GM21423 (cell line): Measurements from ENCODE around the gene NOD2.

Experiments used
- ATAC-seq: cut with Tn5 transposase; IDR thresholded peaks from one replicate; pipeline ENCODE4 v1.9.1; 2021; ENCODE audit warnings: mild to moderate bottlenecking, moderate library complexity; ENCODE audit not compliant: unreplicated experiment

NOD2 gene

DNA sequence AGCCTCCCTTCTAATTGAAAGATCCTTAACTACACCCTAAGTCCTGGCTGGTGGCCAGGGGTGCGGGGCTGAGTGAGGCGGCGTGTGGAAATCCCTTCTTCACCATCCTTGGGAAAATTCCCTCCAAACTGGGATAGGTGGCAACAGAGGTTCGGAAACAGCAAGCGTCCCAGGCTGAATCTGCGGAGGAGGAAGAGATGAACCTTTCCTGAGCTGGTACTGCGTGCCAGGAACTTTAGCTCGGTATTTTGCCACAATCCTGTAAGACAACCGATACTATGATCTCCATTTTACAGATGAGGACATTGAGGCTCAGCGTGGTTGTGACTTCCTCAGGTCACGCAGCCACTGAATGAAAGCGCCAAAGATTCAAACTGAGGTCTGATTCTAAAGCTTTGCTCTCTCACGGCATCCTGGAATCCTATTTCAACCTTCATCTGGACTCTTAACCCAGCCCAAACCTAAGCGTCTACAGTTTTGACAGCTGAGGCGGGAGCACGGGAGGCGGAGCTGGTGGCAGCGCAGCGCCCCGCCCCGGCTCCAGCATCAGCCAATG is 47.9 kb downstream of the NOD2 start:
- ATAC-seq = peak; percentile 1

DNA sequence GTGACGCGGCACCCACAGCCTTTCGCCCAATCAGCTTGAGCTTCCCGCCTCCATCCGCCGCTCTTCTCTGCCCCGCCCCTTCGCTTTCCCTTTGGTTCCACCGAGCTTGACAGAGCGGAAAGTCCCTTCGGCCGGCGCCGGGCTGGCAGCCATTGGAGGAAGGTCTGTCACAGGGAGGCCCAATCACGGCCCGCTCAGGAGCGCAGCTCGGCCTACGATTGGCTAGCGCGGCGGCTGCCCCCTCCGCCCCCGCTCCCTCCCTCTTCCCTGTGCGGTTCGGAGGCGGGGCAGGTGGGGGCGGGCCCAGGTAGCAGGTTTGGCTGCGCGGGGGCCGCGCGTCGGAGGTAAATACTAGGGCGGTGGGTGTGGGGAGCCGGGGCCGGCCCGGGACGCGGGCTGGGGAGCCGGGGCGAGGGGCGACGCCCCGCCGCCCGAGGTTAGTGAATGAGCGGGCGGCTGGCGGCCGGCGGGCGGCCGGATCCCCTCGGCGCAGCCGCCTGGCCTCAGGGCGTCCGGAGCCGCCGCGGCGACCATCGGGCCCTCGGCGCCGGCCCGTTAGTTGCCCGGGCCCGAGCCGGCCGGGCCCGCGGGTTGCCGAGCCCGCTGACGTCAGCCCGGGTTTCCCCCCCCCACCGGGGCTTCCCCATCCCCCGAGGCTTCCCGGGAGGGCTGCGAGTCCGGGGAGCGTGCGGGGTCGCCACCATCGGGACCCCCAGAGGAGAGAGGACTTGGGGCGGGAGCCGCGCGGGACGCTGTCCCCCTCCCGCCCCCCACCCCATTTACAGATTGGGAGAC is 48.6 kb downstream of the NOD2 start, which contains the start of gene CYLD:
TSS of gene CYLD (plus strand) at position 306 of the 795 bp plus-strand sequence. CDS start 7,613 bp downstream, outside the sequence.
- ATAC-seq = peak; percentile 92

DNA sequence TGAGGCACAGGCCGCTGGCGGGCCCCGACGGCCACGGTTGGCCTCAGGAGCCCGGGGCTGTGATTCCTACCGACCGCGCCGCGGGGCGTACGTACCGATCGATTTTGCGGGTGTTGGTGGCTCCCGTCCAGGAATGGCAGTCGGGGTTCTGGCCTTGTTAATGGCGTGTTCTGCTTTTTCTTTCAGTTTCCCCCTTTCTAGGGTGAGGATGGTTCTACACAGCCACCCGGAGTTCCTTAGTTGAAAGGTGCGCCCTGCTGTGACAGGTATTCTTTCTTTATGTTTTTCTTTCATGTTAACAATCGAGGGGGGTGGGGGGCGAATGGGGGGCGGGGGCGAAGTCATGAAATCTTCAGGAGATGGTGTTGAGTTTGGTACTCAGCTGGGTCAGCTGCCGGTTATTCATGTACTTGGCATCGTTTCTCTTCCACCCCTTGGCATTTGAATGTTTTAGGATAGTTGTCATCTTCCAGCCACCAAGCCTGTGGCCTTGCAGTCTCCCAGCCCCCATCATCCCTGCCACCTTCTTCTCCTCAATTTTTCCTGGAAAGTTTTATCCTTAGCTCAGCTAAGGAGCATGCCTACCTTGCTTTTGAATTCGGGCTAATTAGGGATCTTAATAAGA is 49.3 kb downstream of the NOD2 start:
- no peak for ATAC-seq

DNA sequence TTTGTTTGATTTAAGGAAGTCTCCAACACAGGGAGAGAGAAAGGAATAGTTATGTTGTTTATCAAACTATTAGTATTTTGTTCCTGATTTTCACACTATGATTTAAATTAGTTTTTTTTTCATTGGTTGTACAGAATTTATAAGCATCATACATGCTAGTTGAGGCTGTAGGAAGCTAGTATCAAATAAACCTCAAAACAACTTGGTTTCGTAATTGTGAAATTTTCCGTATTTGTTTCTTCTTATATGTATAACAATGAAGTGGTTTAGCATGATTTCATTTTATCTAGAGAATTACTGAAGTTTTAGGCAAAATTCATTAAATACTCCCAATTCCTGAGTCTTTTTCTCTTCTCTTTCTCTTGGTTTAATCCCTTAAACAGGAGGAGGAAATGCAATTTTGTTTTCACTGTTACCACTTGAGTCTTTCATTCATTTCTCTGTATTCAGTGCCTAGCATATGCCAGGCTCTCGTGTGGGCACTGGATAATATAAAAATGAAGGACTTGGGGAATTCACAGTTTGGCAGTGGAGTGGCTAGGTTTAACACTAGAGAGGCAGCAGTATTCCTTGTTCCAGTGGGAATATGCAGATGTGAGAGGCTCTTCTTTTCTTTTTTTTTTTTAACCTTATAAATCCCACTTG is 50.3 kb downstream of the NOD2 start:
- ATAC-seq = no peak

DNA sequence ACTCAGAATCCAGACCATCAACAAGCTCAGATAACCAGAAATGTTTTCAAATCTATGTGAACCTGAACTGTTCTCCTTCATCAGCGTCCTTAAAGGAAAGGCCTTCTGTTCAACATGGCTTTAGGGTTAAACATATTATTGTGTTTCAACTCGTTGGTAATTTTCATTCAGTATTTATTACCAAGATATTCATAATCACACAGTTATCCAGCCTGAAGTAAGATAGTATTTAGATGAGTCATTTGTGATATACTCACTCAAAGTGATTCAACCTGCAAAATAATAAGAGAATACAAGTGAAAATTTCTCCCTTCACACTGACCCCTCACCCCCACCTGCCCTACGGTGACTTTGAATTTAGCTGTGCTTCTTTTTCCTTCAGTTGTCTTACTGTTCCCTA is 51.5 kb downstream of the NOD2 start:
- no peak for ATAC-seq

DNA sequence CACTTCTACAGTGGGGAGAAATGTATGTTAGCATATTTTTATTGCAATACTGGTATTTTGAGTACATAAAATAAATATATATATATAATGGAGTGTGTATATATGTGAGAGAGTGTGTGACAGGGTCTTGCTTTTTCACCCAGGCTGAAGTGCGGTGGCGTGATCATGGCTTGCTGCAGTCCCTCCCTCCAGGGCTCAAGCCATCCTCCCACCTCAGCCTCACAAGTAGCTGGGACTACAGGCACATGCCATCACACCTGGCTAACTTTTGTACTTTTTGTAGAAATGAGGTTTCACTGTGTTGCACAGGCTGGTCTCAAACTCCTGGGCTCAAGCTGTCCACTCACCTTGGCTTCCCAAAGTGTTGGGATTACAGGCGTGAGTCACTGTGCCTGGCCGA is 52.5 kb downstream of the NOD2 start:
- ATAC-seq = no peak

DNA sequence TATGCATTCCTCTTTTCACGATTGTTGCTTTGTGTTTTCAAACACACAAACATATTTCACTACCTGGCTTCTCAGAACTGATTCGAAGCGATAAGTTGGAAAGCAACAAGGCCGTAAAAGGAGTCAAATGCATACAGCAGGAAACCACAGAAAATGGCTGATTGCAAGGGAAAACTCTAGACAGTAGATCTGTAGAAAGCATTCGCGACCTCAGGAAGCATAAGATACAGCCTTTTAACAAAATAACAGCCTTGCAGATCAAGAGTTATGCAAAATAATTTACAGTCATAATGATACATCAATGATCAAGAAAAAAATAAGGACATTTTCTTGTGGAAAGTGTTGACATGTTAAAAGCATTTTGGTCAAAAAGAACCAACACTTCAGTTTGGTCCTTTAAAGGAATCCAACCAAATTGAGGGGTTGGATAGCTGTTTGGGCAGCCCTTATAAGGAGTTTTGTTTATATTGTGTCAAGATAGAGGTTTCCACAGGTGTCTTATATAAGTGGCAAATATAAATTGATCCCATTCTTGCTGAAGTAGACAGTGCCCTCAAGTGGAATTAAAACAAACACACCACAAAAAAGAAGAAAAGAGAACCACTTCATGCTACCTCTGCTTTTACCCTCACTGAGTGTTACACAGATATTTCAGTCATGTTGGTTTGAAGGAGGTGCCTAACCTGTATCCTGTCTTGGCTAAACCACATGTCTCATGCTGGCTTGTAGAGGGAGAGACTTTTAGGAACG is 54.0 kb downstream of the NOD2 start:
- ATAC-seq = peak; percentile 69

DNA sequence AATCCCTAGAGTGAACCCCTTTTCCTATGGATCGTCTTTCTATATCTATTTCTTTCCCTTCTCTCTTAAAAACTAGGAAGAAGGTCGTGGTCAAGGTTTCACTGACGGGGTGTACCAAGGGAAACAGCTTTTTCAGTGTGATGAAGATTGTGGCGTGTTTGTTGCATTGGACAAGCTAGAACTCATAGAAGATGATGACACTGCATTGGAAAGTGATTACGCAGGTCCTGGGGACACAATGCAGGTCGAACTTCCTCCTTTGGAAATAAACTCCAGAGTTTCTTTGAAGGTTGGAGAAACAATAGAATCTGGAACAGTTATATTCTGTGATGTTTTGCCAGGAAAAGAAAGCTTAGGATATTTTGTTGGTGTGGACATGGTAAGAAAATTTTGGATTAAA is 58.1 kb downstream of the NOD2 start:
- no peak for ATAC-seq

DNA sequence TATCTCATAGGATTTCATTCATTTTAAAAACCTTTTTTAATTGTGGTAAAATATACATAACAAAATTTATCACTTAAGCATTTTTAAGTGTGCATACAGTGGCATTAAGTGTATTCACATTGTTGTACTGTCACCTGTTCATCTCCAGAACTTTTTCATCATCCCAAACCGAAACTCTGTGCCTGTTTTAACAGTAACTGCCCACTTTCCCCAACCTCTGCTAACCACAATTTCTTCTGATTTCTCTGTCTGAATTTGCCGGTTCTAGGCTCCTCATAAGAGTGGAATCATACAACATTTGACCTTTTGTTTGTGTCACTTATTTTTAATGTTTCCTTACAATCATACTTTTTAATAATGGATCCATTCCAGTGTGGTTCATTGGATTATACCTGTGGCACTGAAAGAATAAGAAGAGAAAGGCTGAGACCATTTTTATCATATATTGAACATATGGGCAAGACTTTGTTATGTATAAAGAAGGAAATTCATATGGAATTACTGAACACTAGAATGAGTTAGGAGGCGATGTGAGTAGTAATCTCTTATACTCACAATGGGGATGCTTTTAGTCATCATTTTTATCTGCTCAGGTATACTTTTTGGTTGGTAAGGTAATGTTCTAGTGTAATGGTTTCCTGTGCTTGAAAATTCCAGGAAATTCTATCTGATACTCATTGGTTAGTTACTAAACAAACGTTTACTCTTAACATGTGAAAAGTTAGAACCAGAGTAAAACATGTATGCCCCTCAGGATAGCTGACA is 59.2 kb downstream of the NOD2 start:
- no peak for ATAC-seq

DNA sequence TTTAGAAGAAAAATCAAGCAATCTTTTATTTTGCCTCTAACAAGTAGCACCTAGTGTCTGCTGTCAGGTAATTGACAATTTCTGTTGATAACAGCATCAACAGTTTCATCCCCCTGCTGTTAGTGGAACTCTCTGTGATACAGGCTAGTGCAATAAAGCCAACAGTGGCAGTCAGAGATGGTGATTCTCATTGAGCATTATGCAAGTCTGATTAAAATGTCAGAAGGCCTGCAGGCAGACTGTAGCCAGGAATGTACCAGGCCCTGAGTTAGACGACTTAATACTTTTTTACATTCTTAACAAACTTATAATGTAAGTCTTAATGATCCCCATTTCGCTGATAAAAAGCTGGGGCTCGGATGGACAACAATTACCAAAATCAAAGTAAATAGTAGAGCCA is 63.1 kb downstream of the NOD2 start:
- ATAC-seq = no peak

DNA sequence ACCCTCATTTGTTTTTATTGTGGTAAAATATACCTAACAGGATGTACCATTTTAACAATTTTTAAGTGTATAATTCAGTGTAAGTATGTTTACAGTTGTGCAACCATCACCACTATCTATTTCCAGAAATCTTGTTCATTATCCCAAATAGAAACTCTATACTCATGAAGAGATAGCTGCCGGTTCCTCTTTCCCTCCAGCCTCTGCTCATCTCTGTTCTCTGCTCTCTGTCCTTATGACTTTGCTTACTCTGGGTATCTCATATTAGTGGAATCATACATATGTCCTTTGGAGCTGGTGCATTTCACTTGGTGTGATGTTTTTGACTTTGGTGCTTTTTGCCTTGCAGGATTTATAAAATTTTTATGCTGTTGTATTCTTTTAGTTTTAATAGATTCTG is 67.9 kb downstream of the NOD2 start:
- ATAC-seq = no peak

DNA sequence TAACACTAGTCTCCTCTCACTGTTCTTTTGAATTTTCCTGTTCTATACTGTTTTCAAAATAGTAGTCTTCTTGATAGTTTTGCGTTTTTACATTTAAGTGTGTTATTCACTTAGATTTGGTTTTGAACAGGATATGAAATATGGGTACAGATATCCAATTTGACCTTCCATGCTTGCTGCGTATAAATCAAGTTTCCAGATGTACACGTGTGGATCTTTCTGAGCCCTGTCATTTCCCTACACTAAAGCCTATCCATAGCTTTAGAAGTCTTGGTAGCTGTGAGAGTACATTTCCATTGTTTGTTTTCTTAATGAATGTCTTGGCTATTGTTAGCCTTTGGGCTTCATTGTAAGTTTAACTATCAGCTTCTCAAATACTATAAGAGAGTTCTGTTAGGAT is 68.8 kb downstream of the NOD2 start:
- ATAC-seq = no peak

DNA sequence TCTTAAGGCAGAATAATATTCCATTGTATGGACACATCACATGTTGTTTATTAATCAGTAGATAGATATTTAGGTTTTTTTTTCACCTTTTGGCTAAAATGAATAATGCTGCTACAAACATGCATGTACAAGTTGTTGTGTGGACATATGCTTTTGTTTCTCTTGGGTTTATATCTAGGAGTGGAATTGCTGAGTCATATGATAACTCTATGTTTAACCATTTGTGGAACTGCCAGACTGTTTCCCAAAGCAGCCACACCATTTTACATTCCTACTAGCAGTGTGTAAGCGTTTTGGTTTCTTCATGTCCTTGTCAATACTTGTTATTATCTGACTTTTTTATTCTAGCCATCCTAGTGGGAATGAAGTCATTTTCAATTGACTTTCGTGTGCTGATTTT is 69.8 kb downstream of the NOD2 start:
- no peak for ATAC-seq

DNA sequence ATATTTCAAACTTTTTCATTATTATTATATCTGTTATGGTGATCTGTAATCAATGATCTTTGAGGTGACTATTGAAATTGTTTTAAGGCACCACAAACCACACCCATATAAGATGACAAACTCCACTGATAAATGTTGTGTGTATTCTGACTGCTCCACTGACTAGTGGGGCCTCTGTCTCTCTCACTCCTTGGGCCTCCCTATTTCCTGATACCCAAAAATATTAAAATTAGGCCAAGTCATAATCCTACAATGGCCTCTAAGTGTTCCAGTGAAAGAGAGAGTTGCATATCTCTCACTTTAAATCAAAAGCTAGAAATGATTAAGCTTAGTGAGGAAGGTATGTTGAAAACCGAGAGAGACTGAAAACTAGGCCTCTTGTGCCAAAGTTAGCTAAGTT is 71.9 kb downstream of the NOD2 start:
- ATAC-seq = no peak

DNA sequence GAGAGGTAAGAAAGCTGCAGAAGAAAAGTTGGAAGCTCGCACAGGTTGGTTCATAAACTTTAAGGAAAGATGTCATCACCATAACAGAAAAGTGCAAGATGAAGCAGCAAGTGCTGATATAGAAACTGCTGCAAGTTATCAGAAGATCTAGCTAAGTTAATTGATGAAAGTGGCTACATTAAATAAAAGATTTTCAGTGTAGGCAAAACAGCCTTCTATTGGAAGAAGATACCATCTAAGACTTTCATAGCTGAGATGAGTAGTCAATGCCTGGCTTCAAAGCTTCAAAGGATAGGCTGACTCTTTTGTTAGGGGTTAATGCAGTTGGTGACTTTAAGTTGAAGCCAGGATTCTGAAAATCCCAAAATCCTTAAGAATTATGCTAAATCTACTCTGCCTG is 72.5 kb downstream of the NOD2 start:
- no peak for ATAC-seq

DNA sequence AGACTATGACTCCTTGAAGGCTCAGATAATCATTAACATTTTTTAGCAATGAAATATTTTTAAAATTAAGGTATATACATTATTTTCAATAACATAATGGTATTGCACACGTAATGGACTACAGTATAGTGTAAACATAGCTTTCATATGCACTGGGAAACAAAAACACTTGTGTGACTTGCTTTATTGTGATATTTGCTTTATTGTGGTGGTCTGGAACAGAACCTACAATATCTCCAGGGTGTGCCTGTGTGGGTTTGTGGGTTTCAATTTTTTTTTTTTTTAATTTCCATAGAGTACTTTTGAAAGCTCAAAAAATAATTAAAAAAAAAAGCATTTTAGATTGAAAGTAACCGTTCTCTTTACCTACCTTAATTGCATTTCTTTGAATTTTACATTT is 73.8 kb downstream of the NOD2 start:
- ATAC-seq = no peak

DNA sequence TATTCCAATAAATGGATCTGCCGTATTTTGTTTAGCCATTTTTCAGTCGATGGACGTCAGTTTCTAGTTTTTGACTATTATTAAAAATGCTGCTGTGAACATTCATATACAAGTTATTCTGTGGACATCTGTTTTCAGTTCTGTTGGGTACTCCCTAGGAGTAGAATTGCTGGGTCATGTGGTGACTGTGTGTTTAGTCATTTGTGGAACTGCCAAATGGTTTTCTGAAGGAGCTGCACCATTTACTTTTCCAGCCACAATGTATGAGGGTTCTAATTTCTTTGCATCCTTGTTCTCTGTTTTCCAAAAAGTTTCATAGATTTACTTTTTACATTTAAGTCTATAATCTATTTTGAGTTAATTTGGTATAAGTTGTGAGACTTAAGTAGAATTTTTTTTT is 78.0 kb downstream of the NOD2 start:
- ATAC-seq = no peak

DNA sequence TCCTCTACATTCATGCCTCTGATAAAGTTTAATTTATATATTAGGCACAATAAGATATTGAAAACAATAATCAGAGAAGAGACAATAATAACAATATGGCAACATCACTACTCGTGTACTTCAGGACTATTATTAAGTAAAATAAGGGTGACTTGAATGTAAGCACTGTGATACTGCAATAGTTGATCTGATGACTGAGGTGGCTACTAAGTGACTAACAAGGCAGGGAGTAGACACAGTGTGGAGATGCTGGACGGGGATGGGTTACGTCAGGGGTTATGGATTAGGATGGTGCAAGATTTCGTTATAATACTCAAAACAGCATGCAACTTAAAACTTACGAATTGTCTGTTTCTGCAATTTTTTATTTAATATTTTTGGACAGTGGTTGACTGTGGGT is 81.0 kb downstream of the NOD2 start:
- no peak for ATAC-seq

DNA sequence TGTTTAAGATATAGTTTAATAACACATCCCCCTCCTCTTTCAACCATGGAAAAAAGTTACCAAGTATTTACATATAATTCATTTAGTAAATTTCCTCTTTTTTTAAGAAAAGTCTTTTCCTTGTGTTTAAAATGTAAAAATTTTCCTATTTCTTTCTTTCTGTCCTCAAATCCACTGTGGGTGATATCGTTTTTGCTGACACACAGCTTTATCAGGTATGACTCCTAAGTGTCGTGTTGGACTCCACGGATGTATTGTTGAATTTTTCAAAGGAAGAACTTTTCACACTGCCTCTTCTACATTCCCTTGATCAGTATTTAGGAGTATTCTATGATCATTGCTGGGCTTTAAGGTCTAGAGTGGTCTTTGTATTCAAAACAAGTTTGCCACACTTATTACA is 81.6 kb downstream of the NOD2 start:
- no peak for ATAC-seq

DNA sequence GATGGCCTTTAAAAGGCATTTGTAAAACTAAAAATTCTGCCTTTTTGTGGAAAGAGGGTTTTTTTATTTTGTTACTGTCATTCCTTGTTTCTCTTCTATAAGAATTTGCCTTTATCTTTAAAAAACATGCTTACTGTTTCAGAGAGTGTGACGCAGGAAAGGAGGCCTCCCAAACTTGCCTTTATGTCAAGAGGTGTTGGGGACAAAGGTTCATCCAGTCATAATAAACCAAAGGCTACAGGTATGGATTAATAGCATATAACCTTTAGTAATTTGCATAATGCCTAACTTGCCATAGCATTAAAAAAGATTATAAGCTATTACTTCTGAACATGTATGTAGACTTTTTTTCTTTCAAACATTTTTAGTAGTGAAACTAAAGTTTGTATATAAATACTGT is 82.6 kb downstream of the NOD2 start:
- ATAC-seq = no peak
